ENCODE data around the gene MYCBP. TPM values are rescaled to one million over a fixed set of nuclear protein-coding genes. Genes with fewer than 3 reads are reported as not detected.

Gene MYCBP, protein sequence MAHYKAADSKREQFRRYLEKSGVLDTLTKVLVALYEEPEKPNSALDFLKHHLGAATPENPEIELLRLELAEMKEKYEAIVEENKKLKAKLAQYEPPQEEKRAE
- 16.4 to 26.0 TPM (median 18.4 TPM) in 5 replicates for total RNA-seq (2022; extraction: Qiagen RNA extraction; ENCODE audit: low read depth)

DNA sequence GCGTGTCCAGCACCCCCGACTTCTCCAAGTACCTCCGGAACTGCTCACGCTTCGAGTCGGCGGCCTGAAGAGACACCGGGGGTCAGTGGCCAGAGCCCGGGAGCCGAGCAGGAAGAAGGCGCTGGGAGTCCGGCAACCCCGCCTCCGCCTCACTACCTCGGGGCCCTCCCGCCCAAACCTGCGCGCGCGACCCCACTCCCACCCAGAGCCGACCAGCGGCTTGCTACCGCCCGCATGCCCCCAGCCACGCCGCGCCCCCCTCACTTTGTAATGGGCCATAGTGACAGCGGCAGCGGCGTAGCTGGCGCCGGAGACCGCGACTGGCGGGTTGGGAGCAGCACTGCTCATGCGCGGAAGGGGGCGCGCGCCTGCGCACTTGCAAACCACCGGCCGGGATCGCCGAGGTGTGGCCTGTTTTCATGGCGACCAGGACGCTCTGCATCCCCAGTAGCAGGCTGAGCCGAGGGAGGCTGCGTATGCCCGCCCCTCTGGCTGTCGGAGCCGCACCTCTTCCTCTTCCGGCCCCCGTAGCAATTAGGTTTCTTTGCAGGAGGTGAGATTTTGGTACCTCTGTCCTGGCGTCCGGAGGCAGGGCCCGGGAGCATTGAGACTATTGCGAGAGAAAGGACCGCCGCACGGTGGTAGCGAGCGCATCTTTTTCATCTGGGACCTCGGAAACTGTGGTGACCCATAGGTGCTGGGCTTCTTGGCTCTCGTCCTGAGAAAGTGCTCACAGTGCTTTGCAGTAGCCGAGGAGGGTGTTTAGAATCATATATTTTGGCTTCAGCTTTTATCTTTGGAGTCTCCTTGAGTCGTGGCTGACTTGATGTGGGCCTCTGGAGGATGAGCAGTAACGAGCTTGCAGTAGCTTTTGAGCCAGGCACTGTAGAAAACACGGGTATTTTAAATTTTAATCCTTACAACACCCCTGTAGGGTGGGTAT is at the start of gene MYCBP:
Gene MYCBP, minus strand, starts transcription at position 322 of the 943 bp plus-strand sequence. Its CDS starts 43 bp downstream, at position 279.

DNA sequence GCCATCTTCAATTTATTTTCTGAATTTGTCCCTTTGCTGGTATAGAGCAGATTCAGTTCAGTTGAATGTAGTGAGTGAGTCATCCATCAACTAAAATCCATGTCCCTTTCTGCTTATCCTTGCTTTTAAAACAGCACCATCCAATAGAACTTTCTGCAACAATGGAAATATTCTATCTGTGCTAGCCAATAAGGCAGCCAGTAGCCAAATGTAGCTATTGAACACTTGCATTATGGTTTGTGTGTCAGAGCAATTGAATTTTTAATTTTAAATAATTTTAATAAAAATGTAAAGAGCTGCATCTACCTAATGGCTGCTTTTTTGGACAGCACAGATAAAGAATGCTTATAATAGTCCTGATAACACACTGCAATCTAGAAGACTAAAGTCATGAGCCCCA is 8.3 kb upstream of the MYCBP start, which contains the start of gene GJA9:
Gene GJA9, minus strand, starts transcription at position 101 of the 400 bp plus-strand sequence. CDS start 5,489 bp downstream, outside the sequence.

DNA sequence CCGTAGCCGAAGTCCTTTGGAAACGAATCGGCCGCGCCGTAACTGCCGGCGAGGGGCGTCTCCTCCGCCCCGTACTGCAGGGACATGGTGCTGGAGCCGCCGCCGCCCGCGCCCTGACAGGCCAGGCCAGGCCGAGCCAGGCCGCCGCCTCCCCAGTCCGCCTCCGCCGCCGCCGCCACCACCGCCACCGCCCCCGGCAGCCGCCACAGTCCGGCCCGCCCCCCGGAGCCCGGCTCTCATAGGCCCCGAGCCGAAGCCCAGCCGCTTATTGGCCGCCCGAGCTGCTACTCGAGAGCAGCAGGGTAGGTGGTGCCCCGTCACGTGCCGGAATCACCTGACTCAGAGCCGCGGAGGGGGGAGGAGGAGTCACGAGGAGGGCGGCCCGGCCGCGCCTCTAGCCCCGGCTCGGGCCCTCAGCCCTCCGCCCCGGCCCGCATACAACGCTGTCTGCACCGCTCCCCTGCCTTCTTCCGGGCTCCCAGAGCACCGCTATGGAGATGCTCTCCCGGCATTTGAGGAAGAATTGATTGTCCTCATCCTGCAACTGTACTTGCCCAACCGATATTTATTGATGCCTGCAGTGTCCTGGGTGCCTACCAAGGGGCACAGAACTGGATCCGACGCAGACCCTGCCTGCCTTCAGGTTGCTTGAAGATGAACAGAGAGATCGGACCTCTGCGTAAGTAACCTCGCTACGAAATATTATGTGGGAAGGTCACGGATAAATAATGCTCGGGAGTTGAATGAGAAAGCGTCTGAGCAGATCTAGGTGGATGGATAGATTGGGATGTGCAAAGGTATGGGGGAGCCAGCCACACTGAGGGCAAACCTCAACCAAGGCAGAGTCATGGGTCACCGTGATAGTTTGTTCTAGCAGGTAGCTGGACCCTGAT is 13.3 kb downstream of the MYCBP start, which contains the start of gene RRAGC:
Gene RRAGC, minus strand, starts transcription at position 212 of the 893 bp plus-strand sequence. Its CDS starts 126 bp downstream, at position 86.

Other genes starting within 250 kb of the MYCBP start
- gene RRAGC, start 13.6 kb downstream of the MYCBP start, total RNA-seq (2022; extraction: Qiagen RNA extraction; ENCODE audit: low read depth): 27.8 to 31.9 TPM (median 30.3 TPM) in 5 replicates
- 0.06 to 0.08 TPM (median 0.07 TPM) in 3 of 5 replicates, not detected in the others for gene GJA9, start 8.2 kb upstream of the MYCBP start, total RNA-seq (2022; extraction: Qiagen RNA extraction; ENCODE audit: low read depth)
- gene RHBDL2, start 68.5 kb upstream of the MYCBP start, total RNA-seq (2022; extraction: Qiagen RNA extraction; ENCODE audit: low read depth): 1.8 to 2.3 TPM (median 1.9 TPM) in 5 replicates
- gene AKIRIN1, start 117.9 kb upstream of the MYCBP start, total RNA-seq (2022; extraction: Qiagen RNA extraction; ENCODE audit: low read depth): 42.4 to 50.3 TPM (median 47.2 TPM) in 5 replicates
- gene NDUFS5, start 153.0 kb upstream of the MYCBP start, total RNA-seq (2022; extraction: Qiagen RNA extraction; ENCODE audit: low read depth): 405 to 581 TPM (median 420 TPM) in 5 replicates